Body of pancreas (tissue), 4 donors: ENCODE data around the gene FKRP. TPM values are rescaled to one million over a fixed set of nuclear protein-coding genes. Genes with fewer than 3 reads are reported as not detected.

Experiments used
- ATAC-seq: fragments of 150-250 bp; one replicate; pipeline ENCODE4 v1.9.1; 2016
- DNase-seq, 4 donors: peaks; one replicate each; pipeline ENCODE4 v3.0.0-alpha.2; 2019
- H3K27ac ChIP-seq, 4 donors: fragments of 200-600 bp; sonication (generic); 1 replicate in 3 of 4; 2 replicates in 1 of 4; pipeline versions ENCODE4 v1.5.1 to v1.6.1; 2016 to 2019; ENCODE audit warnings: mild to moderate bottlenecking in 1 of 4, mixed read lengths in 1 of 4, moderate library complexity in 1 of 4
- H3K27me3 ChIP-seq, 2 donors: fragments of 200-600 bp; sonication (generic); one replicate each; pipeline ENCODE4 v1.6.0; 2016; ENCODE audit warnings: mild to moderate bottlenecking in 1 of 2
- H3K36me3 ChIP-seq, 2 donors: fragments of 200-600 bp; sonication (generic); replicated peaks in 1 of 2; 2 replicates each; pipeline ENCODE4 v1.5.1; 2016; ENCODE audit warnings: low read depth in 2 of 2; ENCODE audit not compliant: insufficient read depth in 1 of 2
- H3K4me1 ChIP-seq: fragments of 200-600 bp; sonication (generic); one replicate; pipeline ENCODE4 v1.6.0; 2016
- H3K4me3 ChIP-seq, 2 donors: fragments of 200-600 bp; sonication (generic); 1 replicate in 1 of 2; 2 replicates in 1 of 2; pipeline ENCODE4 v1.5.1; 2016 to 2019
- H3K9me3 ChIP-seq, 3 donors: fragments of 200-600 bp; sonication (generic); 1 replicate in 2 of 3; 2 replicates in 1 of 3; pipeline ENCODE4 v1.5.1; 2016
- CTCF ChIP-seq, 7 experiments: fragments of 450-650 bp in 4 of 7; fragments of 200-600 bp in 3 of 7; sonication (generic) in 3 of 7; IDR thresholded peaks; one replicate each; pipeline ENCODE4 v1.5.1; 2016 to 2019; ENCODE audit warnings: antibody characterized with exemption in 7 of 7
- POLR2A ChIP-seq, 3 donors: fragments of 450-650 bp; IDR thresholded peaks; one replicate each; pipeline ENCODE4 v1.6.1; 2016; ENCODE audit warnings: antibody characterized with exemption in 3 of 3, mild to moderate bottlenecking in 2 of 3
- WGBS, 2 donors: methylation state at CpG; one replicate each; pipeline ENCODE4 v1.1.5; 2017; 5-methylcytosine and 5-hydroxymethylcytosine counted together
- intact Hi-C: fragments of 100-400 bp; cut with DNase I; formaldehyde crosslinking; loops from one replicate; pipeline ENCODE4 v1.15.1; 2023
- total RNA-seq, 2 donors: library from RNA; depleted of rRNA; stranded (reverse); fragments of >200 nt; gene quantifications; one replicate each; pipeline ENCODE4 v1.1.0, GENCODE V29; 2016

The FKRP gene
- total RNA-seq, 2 donors from 2014 or later: 8.8 to 13.2 TPM

- Histone ChIP-seq H3K27me3 (no peaks in the 10 kb centered on the region), H3K36me3 (peaks cover 11 to 42% of the 10 kb centered on the region in 2 donors), H3K27ac (no peak overlapping the region), H3K4me3 (no peak overlapping the region), H3K9me3 (no peaks in the 10 kb centered on the region), H3K4me1 (no peaks in the 10 kb centered on the region)
- intact Hi-C loops: no loop called here
- ATAC-seq (no peak), DNase-seq (no peak)
- no peak for TF ChIP-seq CTCF (IDR thresholded peaks at IDR 0.05)
- TF ChIP-seq POLR2A (IDR thresholded peaks at IDR 0.05): no peak
- 88 to 91% methylated on average over 2 to 24 of the region's 26 CpGs for WGBS, 2 donors
These were observed 20.6 kb upstream of the FKRP start for GRCh38 chr19:46725036-46725820.

GRCh38 chr19:46725859-46726393 is 19.9 kb upstream of the FKRP start:
- intact Hi-C loops: no loop called here
- no peak for TF ChIP-seq POLR2A (IDR thresholded peaks at IDR 0.05)
- no peak for TF ChIP-seq CTCF (IDR thresholded peaks at IDR 0.05)
- Histone ChIP-seq H3K9me3 (no peaks in the 10 kb centered on the region), H3K36me3 (peaks cover 11 to 45% of the 10 kb centered on the region in 2 donors), H3K27me3 (no peaks in the 10 kb centered on the region), H3K27ac (no peak overlapping the region), H3K4me3 (no peak overlapping the region), H3K4me1 (no peaks in the 10 kb centered on the region)
- ATAC-seq: no peak
- DNase-seq: no peak
- 73 to 80% methylated on average over 9 of the region's 9 CpGs for WGBS, 2 donors

GRCh38 chr19:46726551-46726950 is 19.3 kb upstream of the FKRP start:
- TF ChIP-seq POLR2A (IDR thresholded peaks at IDR 0.05) (no peak), CTCF (IDR thresholded peaks at IDR 0.05) (no peak)
- Histone ChIP-seq H3K27ac (no peak overlapping the region), H3K36me3 (peaks cover 11 to 45% of the 10 kb centered on the region in 2 donors), H3K4me3 (no peak overlapping the region), H3K27me3 (no peaks in the 10 kb centered on the region), H3K9me3 (no peaks in the 10 kb centered on the region), H3K4me1 (no peaks in the 10 kb centered on the region)
- DNase-seq (no peak), ATAC-seq (no peak)
- 88 to 92% methylated on average over 10 of the region's 10 CpGs for WGBS, 2 donors
- intact Hi-C loops: no loop called here

- intact Hi-C loops: no loop called here
- Histone ChIP-seq H3K27ac (no peak overlapping the region), H3K4me1 (no peaks in the 10 kb centered on the region), H3K27me3 (no peaks in the 10 kb centered on the region), H3K4me3 (no peak overlapping the region), H3K9me3 (no peaks in the 10 kb centered on the region), H3K36me3 (peaks cover 11 to 43% of the 10 kb centered on the region in 2 donors)
- ATAC-seq: no peak
- no peak for DNase-seq
- WGBS, 2 donors: 76 to 84% methylated on average over 8 to 14 of the region's 14 CpGs
- TF ChIP-seq CTCF (IDR thresholded peaks at IDR 0.05): no peak
- TF ChIP-seq POLR2A (IDR thresholded peaks at IDR 0.05): no peak
These were observed 18.8 kb upstream of the FKRP start for GRCh38 chr19:46726971-46727501.
